SK-N-SH treated with all-trans-retinoic acid at 6 μM for 48 hours (cell line): ENCODE results near the gene ARID2.

Source experiments
- ATAC-seq: fragments of 200-7000 bp; cut with Tn5 transposase; 3 replicates; pipeline ENCODE4 v1.9.1; 2020; ENCODE audit warnings: mild to moderate bottlenecking, moderate library complexity
- BACH2 ChIP-seq: fragments of 250-450 bp; sonication (Bioruptor Pico); IDR thresholded peaks from 2 replicates; pipeline ENCODE4 v1.9.0; 2021; ENCODE audit warnings: mild to moderate bottlenecking, borderline replicate concordance
- CSDC2 ChIP-seq: fragments of 250-450 bp; sonication (Bioruptor Pico); IDR thresholded peaks from 2 replicates; pipeline ENCODE4 v1.5.0; 2020; ENCODE audit warnings: mild to moderate bottlenecking, moderate library complexity
- GLIS3 ChIP-seq: fragments of 250-450 bp; sonication (Bioruptor Pico); IDR thresholded peaks from 2 replicates; pipeline ENCODE4 v1.5.0; 2020; ENCODE audit warnings: mild to moderate bottlenecking, moderate library complexity
- ISL1 ChIP-seq: fragments of 250-450 bp; sonication (Bioruptor Pico); IDR thresholded peaks from 2 replicates; pipeline ENCODE4 v2.1.2; 2022; ENCODE audit warnings: mild to moderate bottlenecking, moderate library complexity
- OSR1 ChIP-seq: fragments of 250-450 bp; sonication (Bioruptor Pico); IDR thresholded peaks from 2 replicates; pipeline ENCODE4 v1.8.0; 2022; ENCODE audit warnings: moderate library complexity, mild to moderate bottlenecking, inconsistent platforms
- PPARA ChIP-seq: fragments of 250-450 bp; sonication (Bioruptor Pico); IDR thresholded peaks from 2 replicates; pipeline ENCODE4 v1.5.0; 2020; ENCODE audit warnings: mild to moderate bottlenecking, borderline replicate concordance
- RARB ChIP-seq: fragments of 250-450 bp; sonication (Bioruptor Pico); IDR thresholded peaks from 2 replicates; pipeline ENCODE4 v1.8.0; 2021; ENCODE audit warnings: mild to moderate bottlenecking, moderate library complexity
- SNAI2 ChIP-seq: fragments of 250-450 bp; sonication (Bioruptor Pico); IDR thresholded peaks from 2 replicates; pipeline ENCODE4 v1.5.0; 2020; ENCODE audit warnings: mild to moderate bottlenecking, moderate library complexity
- TCF4 ChIP-seq: fragments of 250-450 bp; sonication (Bioruptor Pico); IDR thresholded peaks from 2 replicates; pipeline ENCODE4 v1.8.0; 2021; ENCODE audit warnings: mild to moderate bottlenecking, moderate library complexity, borderline replicate concordance
- ZC3H10 ChIP-seq: fragments of 250-450 bp; sonication (Bioruptor Pico); IDR thresholded peaks from 2 replicates; pipeline ENCODE4 v1.5.1; 2021; ENCODE audit warnings: mild to moderate bottlenecking, moderate library complexity
- ZFP3 ChIP-seq: fragments of 250-450 bp; sonication (Bioruptor Pico); IDR thresholded peaks from 2 replicates; pipeline ENCODE4 v1.5.0; 2020; ENCODE audit warnings: mild to moderate bottlenecking, moderate library complexity
- ZFP30 ChIP-seq: fragments of 450-650 bp; formaldehyde crosslinking; IDR thresholded peaks from 2 replicates; pipeline ENCODE4 v1.5.0; 2022; ENCODE audit warnings: mild to moderate bottlenecking, moderate library complexity
- ZNF565 ChIP-seq: fragments of 450-650 bp; formaldehyde crosslinking; conservative IDR thresholded peaks from 2 replicates; pipeline ENCODE4 v1.5.0; 2020; ENCODE audit warnings: low read depth, mild to moderate bottlenecking, moderate library complexity
- ZNF70 ChIP-seq: fragments of 450-650 bp; formaldehyde crosslinking; IDR thresholded peaks from 2 replicates; pipeline ENCODE4 v1.5.0; 2020; ENCODE audit warnings: mild to moderate bottlenecking, moderate library complexity
- TF ChIP-seq, protein P1 (sequence below): fragments of 250-450 bp; sonication (Bioruptor Pico); IDR thresholded peaks from 2 replicates; pipeline ENCODE4 v1.5.1; 2020; ENCODE audit warnings: low read depth, mild to moderate bottlenecking, moderate library complexity
- TF ChIP-seq, protein P2 (sequence below): fragments of 250-450 bp; sonication (Bioruptor Pico); IDR thresholded peaks from 2 replicates; pipeline ENCODE4 v1.5.0; 2020; ENCODE audit warnings: mild to moderate bottlenecking, moderate library complexity
- TF ChIP-seq, protein P3 (sequence below): fragments of 250-450 bp; sonication (Bioruptor Pico); IDR thresholded peaks from 2 replicates; pipeline ENCODE4 v1.5.1; 2021; ENCODE audit warnings: mild to moderate bottlenecking, moderate library complexity
- TF ChIP-seq, protein P4 (sequence below): fragments of 250-450 bp; sonication (Bioruptor Pico); IDR thresholded peaks from 2 replicates; pipeline ENCODE4 v1.8.0; 2020; ENCODE audit warnings: mild to moderate bottlenecking, moderate library complexity, borderline replicate concordance
- TF ChIP-seq, protein P5 (sequence below): fragments of 250-450 bp; sonication (Bioruptor Pico); IDR thresholded peaks from 2 replicates; pipeline ENCODE4 v1.8.0; 2021; ENCODE audit warnings: low read depth, mild to moderate bottlenecking, moderate library complexity, borderline replicate concordance

ARID2 gene

DNA sequence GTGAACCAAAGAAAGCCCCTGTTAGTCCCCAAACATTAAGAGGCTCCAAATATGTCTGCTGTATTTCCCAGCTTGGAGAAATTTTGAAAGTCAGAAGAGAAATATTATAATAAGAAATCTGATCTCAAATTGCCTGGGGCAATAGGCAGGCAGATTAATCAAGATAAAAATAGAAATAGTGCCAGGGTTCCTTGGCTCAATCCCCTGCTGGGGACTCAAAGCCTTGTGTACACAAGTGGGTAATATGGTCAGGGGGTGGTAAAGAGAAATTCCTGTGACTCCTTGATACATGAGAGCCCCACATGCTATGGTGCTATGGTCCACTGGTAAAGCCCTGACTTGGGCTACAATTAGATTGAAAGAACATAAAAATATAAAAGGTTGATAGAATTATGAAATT lies 41.3 kb upstream of the ARID2 start:
- ATAC-seq, result no peak

DNA sequence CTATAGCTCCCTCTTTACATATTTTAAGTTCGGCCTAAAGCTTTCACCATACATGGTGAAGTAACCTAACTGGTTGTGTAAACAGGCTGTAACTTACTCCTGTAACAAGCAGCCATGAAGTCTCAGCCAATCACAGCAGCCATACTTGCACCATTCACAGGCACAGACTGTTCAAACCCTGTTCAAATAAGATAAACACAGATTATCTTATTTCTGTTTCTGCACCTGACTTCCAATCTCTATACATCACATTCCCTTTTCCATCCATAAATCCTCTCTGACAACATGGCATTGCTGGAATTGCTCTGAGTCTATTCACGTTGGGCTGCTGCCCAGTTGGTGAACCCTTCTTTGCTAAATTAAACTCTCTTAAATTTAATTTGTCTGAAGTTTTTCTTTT lies 34.5 kb upstream of the ARID2 start:
- TF ChIP-seq RARB (no peak), ISL1 (CRISPR knock-in tag) (peak; percentile 83), ZNF70 (CRISPR knock-in tag) (no peak), PPARA (no peak), TCF4 (CRISPR knock-in tag) (0 out of 2 replicates have a peak, but pooled peaks have one; percentile 10), BACH2 (CRISPR knock-in tag) (no peak)
- TF ChIP-seq, protein P1, sequence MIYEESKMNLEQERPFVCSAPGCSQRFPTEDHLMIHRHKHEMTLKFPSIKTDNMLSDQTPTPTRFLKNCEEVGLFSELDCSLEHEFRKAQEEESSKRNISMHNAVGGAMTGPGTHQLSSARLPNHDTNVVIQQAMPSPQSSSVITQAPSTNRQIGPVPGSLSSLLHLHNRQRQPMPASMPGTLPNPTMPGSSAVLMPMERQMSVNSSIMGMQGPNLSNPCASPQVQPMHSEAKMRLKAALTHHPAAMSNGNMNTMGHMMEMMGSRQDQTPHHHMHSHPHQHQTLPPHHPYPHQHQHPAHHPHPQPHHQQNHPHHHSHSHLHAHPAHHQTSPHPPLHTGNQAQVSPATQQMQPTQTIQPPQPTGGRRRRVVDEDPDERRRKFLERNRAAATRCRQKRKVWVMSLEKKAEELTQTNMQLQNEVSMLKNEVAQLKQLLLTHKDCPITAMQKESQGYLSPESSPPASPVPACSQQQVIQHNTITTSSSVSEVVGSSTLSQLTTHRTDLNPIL (CRISPR knock-in tag), result 0 out of 2 replicates have a peak, but pooled peaks have one; percentile 35
- no peak for ATAC-seq

More for the DNA sequence above, 41.3 kb upstream of the ARID2 start:
- TF ChIP-seq GLIS3 (CRISPR knock-in tag) (no peak), ZFP30 (CRISPR knock-in tag) (no peak), ISL1 (CRISPR knock-in tag) (no peak), PPARA (no peak), SNAI2 (CRISPR knock-in tag) (no peak), CSDC2 (CRISPR knock-in tag) (no peak)
- TF ChIP-seq, protein P2, sequence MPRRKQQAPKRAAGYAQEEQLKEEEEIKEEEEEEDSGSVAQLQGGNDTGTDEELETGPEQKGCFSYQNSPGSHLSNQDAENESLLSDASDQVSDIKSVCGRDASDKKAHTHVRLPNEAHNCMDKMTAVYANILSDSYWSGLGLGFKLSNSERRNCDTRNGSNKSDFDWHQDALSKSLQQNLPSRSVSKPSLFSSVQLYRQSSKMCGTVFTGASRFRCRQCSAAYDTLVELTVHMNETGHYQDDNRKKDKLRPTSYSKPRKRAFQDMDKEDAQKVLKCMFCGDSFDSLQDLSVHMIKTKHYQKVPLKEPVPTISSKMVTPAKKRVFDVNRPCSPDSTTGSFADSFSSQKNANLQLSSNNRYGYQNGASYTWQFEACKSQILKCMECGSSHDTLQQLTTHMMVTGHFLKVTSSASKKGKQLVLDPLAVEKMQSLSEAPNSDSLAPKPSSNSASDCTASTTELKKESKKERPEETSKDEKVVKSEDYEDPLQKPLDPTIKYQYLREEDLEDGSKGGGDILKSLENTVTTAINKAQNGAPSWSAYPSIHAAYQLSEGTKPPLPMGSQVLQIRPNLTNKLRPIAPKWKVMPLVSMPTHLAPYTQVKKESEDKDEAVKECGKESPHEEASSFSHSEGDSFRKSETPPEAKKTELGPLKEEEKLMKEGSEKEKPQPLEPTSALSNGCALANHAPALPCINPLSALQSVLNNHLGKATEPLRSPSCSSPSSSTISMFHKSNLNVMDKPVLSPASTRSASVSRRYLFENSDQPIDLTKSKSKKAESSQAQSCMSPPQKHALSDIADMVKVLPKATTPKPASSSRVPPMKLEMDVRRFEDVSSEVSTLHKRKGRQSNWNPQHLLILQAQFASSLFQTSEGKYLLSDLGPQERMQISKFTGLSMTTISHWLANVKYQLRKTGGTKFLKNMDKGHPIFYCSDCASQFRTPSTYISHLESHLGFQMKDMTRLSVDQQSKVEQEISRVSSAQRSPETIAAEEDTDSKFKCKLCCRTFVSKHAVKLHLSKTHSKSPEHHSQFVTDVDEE (CRISPR knock-in tag), result no peak

DNA sequence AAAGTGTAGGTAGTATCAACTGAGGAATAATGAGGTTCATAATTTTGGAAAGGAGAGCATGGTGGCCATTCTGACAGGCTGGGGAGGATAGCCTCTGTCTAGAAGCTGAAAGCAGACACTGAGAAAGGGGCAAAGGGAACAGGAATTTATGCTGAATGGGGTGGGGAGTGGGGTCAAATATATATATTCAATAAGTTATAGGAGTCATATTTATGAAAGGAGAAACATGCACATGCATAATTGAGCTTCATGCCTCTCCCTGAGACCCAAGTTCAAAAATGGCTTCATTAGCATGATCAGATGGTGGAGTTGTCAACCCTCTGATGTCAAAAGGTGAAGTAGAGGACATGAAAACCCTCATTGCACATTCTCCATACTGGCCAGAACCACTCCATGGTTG lies 33.9 kb upstream of the ARID2 start:
- TF ChIP-seq RARB (no peak), GLIS3 (CRISPR knock-in tag) (no peak), ZNF70 (CRISPR knock-in tag) (no peak), ZC3H10 (CRISPR knock-in tag) (no peak), ZFP30 (CRISPR knock-in tag) (no peak), ZNF565 (CRISPR knock-in tag) (no peak), ZFP3 (no peak), OSR1 (CRISPR knock-in tag) (no peak), CSDC2 (CRISPR knock-in tag) (no peak), ISL1 (CRISPR knock-in tag) (no peak)
- TF ChIP-seq, protein P1 (CRISPR knock-in tag), result no peak
- TF ChIP-seq, protein P2 (CRISPR knock-in tag), result no peak
- TF ChIP-seq, protein P3, sequence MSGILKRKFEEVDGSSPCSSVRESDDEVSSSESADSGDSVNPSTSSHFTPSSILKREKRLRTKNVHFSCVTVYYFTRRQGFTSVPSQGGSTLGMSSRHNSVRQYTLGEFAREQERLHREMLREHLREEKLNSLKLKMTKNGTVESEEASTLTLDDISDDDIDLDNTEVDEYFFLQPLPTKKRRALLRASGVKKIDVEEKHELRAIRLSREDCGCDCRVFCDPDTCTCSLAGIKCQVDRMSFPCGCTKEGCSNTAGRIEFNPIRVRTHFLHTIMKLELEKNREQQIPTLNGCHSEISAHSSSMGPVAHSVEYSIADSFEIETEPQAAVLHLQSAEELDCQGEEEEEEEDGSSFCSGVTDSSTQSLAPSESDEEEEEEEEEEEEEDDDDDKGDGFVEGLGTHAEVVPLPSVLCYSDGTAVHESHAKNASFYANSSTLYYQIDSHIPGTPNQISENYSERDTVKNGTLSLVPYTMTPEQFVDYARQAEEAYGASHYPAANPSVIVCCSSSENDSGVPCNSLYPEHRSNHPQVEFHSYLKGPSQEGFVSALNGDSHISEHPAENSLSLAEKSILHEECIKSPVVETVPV (CRISPR knock-in tag), result no peak
- TF ChIP-seq, protein P4, sequence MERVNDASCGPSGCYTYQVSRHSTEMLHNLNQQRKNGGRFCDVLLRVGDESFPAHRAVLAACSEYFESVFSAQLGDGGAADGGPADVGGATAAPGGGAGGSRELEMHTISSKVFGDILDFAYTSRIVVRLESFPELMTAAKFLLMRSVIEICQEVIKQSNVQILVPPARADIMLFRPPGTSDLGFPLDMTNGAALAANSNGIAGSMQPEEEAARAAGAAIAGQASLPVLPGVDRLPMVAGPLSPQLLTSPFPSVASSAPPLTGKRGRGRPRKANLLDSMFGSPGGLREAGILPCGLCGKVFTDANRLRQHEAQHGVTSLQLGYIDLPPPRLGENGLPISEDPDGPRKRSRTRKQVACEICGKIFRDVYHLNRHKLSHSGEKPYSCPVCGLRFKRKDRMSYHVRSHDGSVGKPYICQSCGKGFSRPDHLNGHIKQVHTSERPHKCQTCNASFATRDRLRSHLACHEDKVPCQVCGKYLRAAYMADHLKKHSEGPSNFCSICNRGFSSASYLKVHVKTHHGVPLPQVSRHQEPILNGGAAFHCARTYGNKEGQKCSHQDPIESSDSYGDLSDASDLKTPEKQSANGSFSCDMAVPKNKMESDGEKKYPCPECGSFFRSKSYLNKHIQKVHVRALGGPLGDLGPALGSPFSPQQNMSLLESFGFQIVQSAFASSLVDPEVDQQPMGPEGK, result no peak
- TF ChIP-seq, protein P5, sequence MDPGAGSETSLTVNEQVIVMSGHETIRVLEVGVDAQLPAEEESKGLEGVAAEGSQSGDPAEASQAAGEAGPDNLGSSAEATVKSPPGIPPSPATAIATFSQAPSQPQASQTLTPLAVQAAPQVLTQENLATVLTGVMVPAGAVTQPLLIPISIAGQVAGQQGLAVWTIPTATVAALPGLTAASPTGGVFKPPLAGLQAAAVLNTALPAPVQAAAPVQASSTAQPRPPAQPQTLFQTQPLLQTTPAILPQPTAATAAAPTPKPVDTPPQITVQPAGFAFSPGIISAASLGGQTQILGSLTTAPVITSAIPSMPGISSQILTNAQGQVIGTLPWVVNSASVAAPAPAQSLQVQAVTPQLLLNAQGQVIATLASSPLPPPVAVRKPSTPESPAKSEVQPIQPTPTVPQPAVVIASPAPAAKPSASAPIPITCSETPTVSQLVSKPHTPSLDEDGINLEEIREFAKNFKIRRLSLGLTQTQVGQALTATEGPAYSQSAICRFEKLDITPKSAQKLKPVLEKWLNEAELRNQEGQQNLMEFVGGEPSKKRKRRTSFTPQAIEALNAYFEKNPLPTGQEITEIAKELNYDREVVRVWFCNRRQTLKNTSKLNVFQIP, result no peak
- no peak for ATAC-seq
